Esophagus mucosa (tissue), 1 donor: ENCODE results near the gene F12. TPM values are rescaled to one million over a fixed set of nuclear protein-coding genes. Genes with fewer than 3 reads are reported as not detected.

Experiments
- ATAC-seq: fragments of 200-7000 bp; cut with Tn5 transposase; one replicate; pipeline ENCODE4 v1.9.1; 2020
- total RNA-seq: library from RNA; stranded (reverse); gene quantifications from one replicate; pipeline ENCODE4 v1.2.4, GENCODE V29; 2023
- donor health status: DM: yes; HTN: yes; CAD: no.

F12 gene
- total RNA-seq, 1 donor from 2014 or later: 32.8 TPM

GRCh38 chr5:177446200-177447065, 37.1 kb upstream of the F12 start, which contains the start of gene PRR7:
Gene PRR7 (plus strand): TSS chr5:177446814. CDS start chr5:177455068, 8,254 bp downstream.
- ATAC-seq: peak; percentile 61

- no peak for ATAC-seq
These were observed 36.5 kb upstream of the F12 start for GRCh38 chr5:177445917-177446199.

- no peak for ATAC-seq
These were observed 35.9 kb upstream of the F12 start for GRCh38 chr5:177445052-177445916.

- ATAC-seq: no peak
These were observed 35.0 kb upstream of the F12 start for GRCh38 chr5:177444106-177445051.

- ATAC-seq: no peak
These were observed 34.0 kb upstream of the F12 start for GRCh38 chr5:177443144-177443983.

- no peak for ATAC-seq
These were observed 32.9 kb upstream of the F12 start for GRCh38 chr5:177442066-177442826.

- no peak for ATAC-seq
These were observed 31.8 kb upstream of the F12 start for GRCh38 chr5:177440990-177441780.

GRCh38 chr5:177440211-177440989, 31.0 kb upstream of the F12 start:
- ATAC-seq: no peak

GRCh38 chr5:177439518-177440053, 30.2 kb upstream of the F12 start:
- no peak for ATAC-seq

- ATAC-seq: no peak
These were observed 29.1 kb upstream of the F12 start for GRCh38 chr5:177438468-177438867.

- ATAC-seq: no peak
These were observed 28.3 kb upstream of the F12 start for GRCh38 chr5:177437623-177438022.

- ATAC-seq: no peak
These were observed 26.6 kb upstream of the F12 start for GRCh38 chr5:177435847-177436536.

GRCh38 chr5:177434942-177435738, 25.8 kb upstream of the F12 start:
- ATAC-seq: no peak

- no peak for ATAC-seq
These were observed 25.1 kb upstream of the F12 start for GRCh38 chr5:177434437-177434836.

- peak; percentile 27 for ATAC-seq
These were observed 24.4 kb upstream of the F12 start for GRCh38 chr5:177433658-177434217.

GRCh38 chr5:177432839-177433657, 23.7 kb upstream of the F12 start:
- no peak for ATAC-seq
